HepG2 (cell line): ENCODE results near the gene CNTD1. TPM values are rescaled to one million over a fixed set of nuclear protein-coding genes. Genes with fewer than 3 reads are reported as not detected.

ENCODE experiments used
- ATAC-seq: fragments of 200-7000 bp; cut with Tn5 transposase; 3 replicates; pipeline ENCODE4 v1.9.1; 2020; ENCODE audit warnings: mild to moderate bottlenecking, moderate library complexity
- BruUV-seq: library from RNA; stranded (reverse); fragments of 400-500 nt; replicated peaks from 2 replicates; lab custom pipeline; 2021; lab: Mats Ljungman, UMichigan
- CTCF ChIA-PET: fragments of 300-600 bp; formaldehyde crosslinking; extraction: SDS; loops from one replicate; lab custom pipeline; 2021; ENCODE audit warnings: low total read pairs, inconsistent platforms, low intra/inter-chr PET ratio; lab: Yijun Ruan, JAX
- POLR2A ChIA-PET: fragments of 350-600 bp; sonication (Branson Sonifier 250); formaldehyde crosslinking; loops from one replicate; lab custom pipeline; 2020; ENCODE audit warnings: antibody characterized with exemption, inconsistent platforms; lab: Yijun Ruan, JAX
- DNase-seq: peaks from one replicate; pipeline ENCODE4 v3.0.0-alpha.2; 2015; ENCODE audit warnings: low spot score
- FAIRE-seq: peaks from 3 replicates; lab custom pipeline; 2011; peaks lifted over from hg19 to GRCh38; lab: Jason Lieb, UNC
- H2AFZ ChIP-seq: one replicate; pipeline ENCODE4 v1.6.1; 2011; ENCODE audit warnings: low read length, inconsistent platforms
- H3K27ac ChIP-seq: fragments of 300-600 bp; 3 replicates; pipeline ENCODE4 v1.8.0; 2011; ENCODE audit warnings: mixed run types, mild to moderate bottlenecking, mixed read lengths, low read length, inconsistent platforms; ENCODE audit not compliant: insufficient read depth; ENCODE audit errors: extremely low read length
- H3K27me3 ChIP-seq, 2 experiments: fragments of 200-600 bp in 1 of 2; 2 replicates in 1 of 2; 3 replicates in 1 of 2; pipeline versions ENCODE4 v1.6.0 to v1.8.0; 2011; ENCODE audit warnings: low read length in 2 of 2, mild to moderate bottlenecking in 2 of 2, moderate library complexity in 2 of 2, inconsistent platforms in 1 of 2; ENCODE audit not compliant: insufficient read depth in 2 of 2, control insufficient read depth in 1 of 2
- H3K36me3 ChIP-seq, 2 experiments: fragments of 200-600 bp in 1 of 2; replicated peaks in 1 of 2; 2 replicates in 1 of 2; 3 replicates in 1 of 2; pipeline versions ENCODE4 v1.5.1 to v1.8.0; 2011; ENCODE audit warnings: low read length in 2 of 2, inconsistent platforms in 1 of 2; ENCODE audit not compliant: insufficient read depth in 2 of 2, control insufficient read depth in 1 of 2
- H3K4me1 ChIP-seq: 2 replicates; pipeline ENCODE4 v1.5.1; 2012; ENCODE audit warnings: low read length, inconsistent platforms; ENCODE audit not compliant: insufficient read depth
- H3K4me2 ChIP-seq: 2 replicates; pipeline ENCODE4 v1.6.0; 2011; ENCODE audit warnings: low read depth, low read length, inconsistent platforms
- H3K4me3 ChIP-seq, 3 experiments: fragments of 200-600 bp in 1 of 3; sonication (generic), shearing (Covaris generic) in 1 of 3; replicated peaks in 1 of 3; 2 replicates each; pipeline ENCODE4 v1.5.1; 2011 to 2016; ENCODE audit warnings: low read length in 3 of 3, inconsistent platforms in 2 of 3, low read depth in 2 of 3, mild to moderate bottlenecking in 2 of 3, control low read depth in 1 of 3, mixed read lengths in 1 of 3; ENCODE audit not compliant: insufficient read depth in 1 of 3
- H3K79me2 ChIP-seq: one replicate; pipeline ENCODE4 v1.6.1; 2011; ENCODE audit warnings: low read length, inconsistent platforms; ENCODE audit not compliant: insufficient read depth
- H3K9ac ChIP-seq: 2 replicates; pipeline ENCODE4 v1.6.0; 2011; ENCODE audit warnings: mild to moderate bottlenecking, low read depth, low read length, inconsistent platforms; ENCODE audit not compliant: insufficient read depth
- H3K9me3 ChIP-seq: 2 replicates; pipeline ENCODE4 v1.5.1; 2012; ENCODE audit warnings: mild to moderate bottlenecking, low read length
- H4K20me1 ChIP-seq: 2 replicates; pipeline ENCODE4 v1.6.0; 2011; ENCODE audit warnings: inconsistent platforms, mild to moderate bottlenecking, low read length, moderate library complexity; ENCODE audit not compliant: insufficient read depth
- EEA1 ChIP-seq: sonication (generic); formaldehyde crosslinking; IDR thresholded peaks from 2 replicates; pipeline ENCODE4 v1.5.1; 2020; ENCODE audit warnings: mild to moderate bottlenecking, missing genetic modification reagents, borderline replicate concordance
- ETV6 ChIP-seq: sonication (generic); formaldehyde crosslinking; conservative IDR thresholded peaks from 2 replicates; pipeline ENCODE4 v1.4.0; 2020; ENCODE audit warnings: missing genetic modification reagents
- HNF1B ChIP-seq: sonication (generic); formaldehyde crosslinking; IDR thresholded peaks from 2 replicates; pipeline ENCODE4 v1.5.1; 2020; ENCODE audit warnings: mild to moderate bottlenecking, moderate library complexity, missing genetic modification reagents
- KLF15 ChIP-seq: sonication (generic); formaldehyde crosslinking; IDR thresholded peaks from 2 replicates; pipeline ENCODE4 v1.8.1; 2023; ENCODE audit warnings: borderline replicate concordance, mild to moderate bottlenecking, inconsistent platforms, missing genetic modification reagents, mixed read lengths
- MXI1 ChIP-seq: IDR thresholded peaks from 3 replicates; pipeline ENCODE4 v1.6.1; 2012; ENCODE audit warnings: low read depth, low read length, inconsistent platforms, borderline replicate concordance
- PAF1 ChIP-seq: IDR thresholded peaks from 2 replicates; pipeline ENCODE4 v1.6.1; 2016; ENCODE audit warnings: missing genetic modification reagents, missing compliant biosample characterization
- POGK ChIP-seq: sonication (generic); formaldehyde crosslinking; conservative IDR thresholded peaks from 2 replicates; pipeline ENCODE4 v1.8.0; 2022; ENCODE audit warnings: mild to moderate bottlenecking, moderate library complexity, missing genetic modification reagents
- SAFB2 ChIP-seq: sonication (generic); formaldehyde crosslinking; IDR thresholded peaks from 2 replicates; pipeline ENCODE4 v1.5.1; 2020; ENCODE audit warnings: missing genetic modification reagents, low read depth, mild to moderate bottlenecking, borderline replicate concordance
- ZFP36L2 ChIP-seq: sonication (generic); formaldehyde crosslinking; IDR thresholded peaks from 2 replicates; pipeline ENCODE4 v1.4.0; 2020; ENCODE audit warnings: missing genetic modification reagents
- ZNF275 ChIP-seq: sonication (generic); formaldehyde crosslinking; IDR thresholded peaks from 2 replicates; pipeline ENCODE4 v1.8.0; 2022; ENCODE audit warnings: missing genetic modification reagents, mild to moderate bottlenecking, inconsistent platforms, borderline replicate concordance
- ZNF550 ChIP-seq: sonication (generic); formaldehyde crosslinking; IDR thresholded peaks from 2 replicates; pipeline ENCODE4 v1.4.0; 2020; ENCODE audit warnings: mild to moderate bottlenecking, missing genetic modification reagents, borderline replicate concordance
- WGBS: methylation state at CpG from one replicate; pipeline ENCODE4 v1.1.6; 2017; ENCODE audit warnings: low lambda C conversion rate; 5-methylcytosine and 5-hydroxymethylcytosine counted together
- in situ Hi-C: cut with HindIII; loops from 2 replicates; pipeline ENCODE4 v1.10.0; 2017; ENCODE audit warnings: low pct_unique_long_range_greater_than_20kb; ENCODE audit not compliant: extremely low pct_ligation_motif_present
- intact Hi-C: fragments of 100-400 bp; cut with micrococcal nuclease; formaldehyde crosslinking; loops from one replicate; pipeline ENCODE4 v1.10.0; 2022; ENCODE audit not compliant: unreplicated experiment
- polyA plus RNA-seq, 8 experiments: library from polyadenylated mRNA; depleted of rRNA in 3 of 8; stranded (reverse) in 7 of 8; unstranded in 1 of 8; fragments of >200 nt; fragmentation: Illumina TruSeq in 4 of 8; extraction: Trizol in 4 of 8; gene quantifications; 2 replicates each; pipeline versions ENCODE4 v1.2.1 to v1.2.3, GENCODE V29; 2011 to 2016; ENCODE audit warnings: low read depth in 4 of 8, missing spikeins in 1 of 8, mixed read lengths in 1 of 8; ENCODE audit not compliant: insufficient read depth in 1 of 8
- total RNA-seq, 5 experiments: library from RNA; depleted of rRNA; stranded (reverse); fragments of >200 nt; fragmentation: Illumina TruSeq; extraction: Trizol; gene quantifications; 2 replicates each; pipeline ENCODE4 v1.2.3, GENCODE V29; 2016; ENCODE audit warnings: low read depth in 1 of 5
- TF ChIP-seq, protein P1 (sequence below): IDR thresholded peaks from 2 replicates; pipeline ENCODE4 v1.6.1; 2012; ENCODE audit warnings: inconsistent platforms

The CNTD1 gene
- total and polyA plus RNA-seq, 2 of the 13 experiments (the other 11 are each of a cell fraction or from before 2014, with no cell fraction given), result 0.11 to 0.15 TPM

DNA sequence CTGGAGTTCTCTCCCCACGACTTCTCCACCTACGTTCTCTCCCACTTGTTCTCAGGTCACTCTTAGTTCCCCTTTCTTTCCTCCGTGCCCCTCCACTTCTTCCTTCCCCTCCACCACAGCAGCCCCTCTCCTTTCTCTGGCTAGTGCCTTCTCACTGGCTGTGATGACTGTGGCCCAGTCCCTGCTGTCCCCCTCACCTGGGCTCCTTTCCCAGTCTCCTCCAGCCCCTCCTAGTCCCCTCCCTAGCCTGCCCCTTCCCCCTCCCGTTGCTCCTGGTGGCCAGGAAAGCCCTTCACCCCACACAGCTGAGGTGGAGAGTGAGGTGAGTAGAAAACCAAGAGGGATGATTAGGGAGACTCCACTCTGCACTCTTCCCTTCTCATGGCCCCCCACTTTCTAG is 3.6 kb upstream of the CNTD1 start:
- intact Hi-C loops (no loop called here), in situ Hi-C loops (no loop called here)
- H2AFZ ChIP-seq, result no peak overlapping the region
- no peak overlapping the region for H3K27ac ChIP-seq
- DNase-seq (no peak), FAIRE-seq (no peak), ATAC-seq (no peak)
- H3K4me3 ChIP-seq, result no peak overlapping the region
- 87% methylated on average over 4 of the region's 4 CpGs for WGBS
- H3K4me2 ChIP-seq, result no peak overlapping the region
- H3K9me3 ChIP-seq, result no peaks in the 10 kb centered on the region
- no TSS peak for BruUV-seq
- H3K27me3 ChIP-seq, result no peaks in the 10 kb centered on the region; a peak in 2 of 5 replicates
- peaks cover 71% of the 10 kb centered on the region for H3K4me1 ChIP-seq
- TF ChIP-seq ZFP36L2 (CRISPR knock-in tag), result no peak
- no peak overlapping the region for H3K9ac ChIP-seq
- ChIA-PET POLR2A (interaction anchor here (0.9 to 12.5 kb wide), 7 partner anchors 11 to 52 kb away, joined by 3 to 278 read pairs (median 5); partner anchors contain the start of genes BECN1, EZH1, VPS25 and WNK4), CTCF (no interaction called here)
- H3K36me3 ChIP-seq, result peaks cover 0 to 2% of the 10 kb centered on the region in 2 experiments; a peak in 3 of 5 replicates
- H3K79me2 ChIP-seq, result peaks cover 19% of the 10 kb centered on the region
- no peaks in the 10 kb centered on the region for H4K20me1 ChIP-seq

DNA sequence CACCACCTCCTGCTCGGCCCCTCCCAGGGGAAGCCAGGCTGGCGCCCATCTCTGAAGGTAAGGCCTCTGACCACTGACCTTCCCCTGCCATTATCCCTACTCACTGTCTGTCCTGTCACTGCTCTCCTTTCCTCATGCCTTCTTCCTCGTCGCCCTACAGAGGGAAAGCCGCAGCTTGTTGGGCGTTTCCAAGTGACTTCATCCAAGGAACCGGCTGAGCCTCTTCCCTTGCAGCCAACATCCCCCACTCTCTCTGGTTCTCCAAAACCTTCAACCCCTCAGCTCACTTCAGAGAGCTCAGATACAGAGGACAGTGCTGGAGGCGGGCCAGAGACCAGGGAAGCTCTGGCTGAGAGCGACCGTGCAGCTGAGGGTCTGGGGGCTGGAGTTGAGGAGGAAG is 3.2 kb upstream of the CNTD1 start:
- Histone ChIP-seq H3K79me2 (peaks cover 19% of the 10 kb centered on the region), H3K9ac (no peak overlapping the region), H3K36me3 (peaks cover 0 to 2% of the 10 kb centered on the region in 2 experiments; a peak in 3 of 5 replicates), H3K27me3 (no peaks in the 10 kb centered on the region; a peak in 2 of 5 replicates), H4K20me1 (no peaks in the 10 kb centered on the region), H3K27ac (no peak overlapping the region), H3K9me3 (no peaks in the 10 kb centered on the region), H3K4me1 (peaks cover 67% of the 10 kb centered on the region), H2AFZ (no peak overlapping the region), H3K4me3 (no peak overlapping the region), H3K4me2 (no peak overlapping the region)
- DNase-seq (no peak), FAIRE-seq (no peak), ATAC-seq (no peak)
- ChIA-PET CTCF (no interaction called here), POLR2A (interaction anchor here (0.9 to 12.5 kb wide), 8 partner anchors 10 to 52 kb away, joined by 3 to 278 read pairs (median 5); partner anchors contain the start of genes BECN1, EZH1, VPS25 and WNK4)
- no TSS peak for BruUV-seq
- intact Hi-C loops, result no loop called here
- 95% methylated on average over 10 of the region's 10 CpGs for WGBS
- in situ Hi-C loops, result no loop called here
- TF ChIP-seq PAF1 (peak; percentile 54; the same call in 1 of the 2 replicates), POGK (CRISPR knock-in tag) (no peak), ZNF275 (CRISPR knock-in tag) (no peak), ETV6 (CRISPR knock-in tag) (no peak), KLF15 (CRISPR knock-in tag) (no peak), HNF1B (no peak), ZNF550 (CRISPR knock-in tag) (0 out of 2 replicates have a peak, but pooled peaks have one; percentile 15), MXI1 (no peak), EEA1 (peak; percentile 30; the same call in 1 of the 2 replicates), SAFB2 (CRISPR knock-in tag) (0 out of 2 replicates have a peak, but pooled peaks have one; percentile 25)
- TF ChIP-seq, protein P1, sequence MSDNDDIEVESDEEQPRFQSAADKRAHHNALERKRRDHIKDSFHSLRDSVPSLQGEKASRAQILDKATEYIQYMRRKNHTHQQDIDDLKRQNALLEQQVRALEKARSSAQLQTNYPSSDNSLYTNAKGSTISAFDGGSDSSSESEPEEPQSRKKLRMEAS, result no peak
